D721Med (cell line): Measurements from ENCODE around the gene RSBN1.
"Not testable (repeated sequence)": the region's sequence is repeated elsewhere in the genome, so short reads cannot be mapped to it uniquely, and the experiment has no call there.

Experiments used
- DNase-seq: peaks from one replicate; pipeline ENCODE4 v3.0.0; 2011; ENCODE audit warnings: low spot score; ENCODE audit not compliant: insufficient read length
- FAIRE-seq: peaks from 2 replicates; lab custom pipeline; 2011; peaks lifted over from hg19 to GRCh38; lab: Jason Lieb, UNC
- TF ChIP-seq, protein P1 (sequence below): IDR thresholded peaks from 2 replicates; pipeline ENCODE4 v1.5.1; 2012; ENCODE audit warnings: mild to moderate bottlenecking, control low read depth; ENCODE audit not compliant: insufficient read depth; ENCODE audit errors: missing control alignments

Gene RSBN1

GRCh38 chr1:113742515-113742914 is 69.8 kb downstream of the RSBN1 start:
- TF ChIP-seq, protein P1, sequence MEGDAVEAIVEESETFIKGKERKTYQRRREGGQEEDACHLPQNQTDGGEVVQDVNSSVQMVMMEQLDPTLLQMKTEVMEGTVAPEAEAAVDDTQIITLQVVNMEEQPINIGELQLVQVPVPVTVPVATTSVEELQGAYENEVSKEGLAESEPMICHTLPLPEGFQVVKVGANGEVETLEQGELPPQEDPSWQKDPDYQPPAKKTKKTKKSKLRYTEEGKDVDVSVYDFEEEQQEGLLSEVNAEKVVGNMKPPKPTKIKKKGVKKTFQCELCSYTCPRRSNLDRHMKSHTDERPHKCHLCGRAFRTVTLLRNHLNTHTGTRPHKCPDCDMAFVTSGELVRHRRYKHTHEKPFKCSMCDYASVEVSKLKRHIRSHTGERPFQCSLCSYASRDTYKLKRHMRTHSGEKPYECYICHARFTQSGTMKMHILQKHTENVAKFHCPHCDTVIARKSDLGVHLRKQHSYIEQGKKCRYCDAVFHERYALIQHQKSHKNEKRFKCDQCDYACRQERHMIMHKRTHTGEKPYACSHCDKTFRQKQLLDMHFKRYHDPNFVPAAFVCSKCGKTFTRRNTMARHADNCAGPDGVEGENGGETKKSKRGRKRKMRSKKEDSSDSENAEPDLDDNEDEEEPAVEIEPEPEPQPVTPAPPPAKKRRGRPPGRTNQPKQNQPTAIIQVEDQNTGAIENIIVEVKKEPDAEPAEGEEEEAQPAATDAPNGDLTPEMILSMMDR, result no peak
- FAIRE-seq (no peak), DNase-seq (no peak)

- TF ChIP-seq, protein P1, result no peak
- DNase-seq, result no peak
- no peak for FAIRE-seq
Observed at GRCh38 chr1:113734357-113735055, 77.8 kb downstream of the RSBN1 start.

GRCh38 chr1:113732802-113733201 is 79.5 kb downstream of the RSBN1 start:
- TF ChIP-seq, protein P1, result no peak
- DNase-seq (no peak), FAIRE-seq (no peak)

GRCh38 chr1:113721010-113721409 is 91.3 kb downstream of the RSBN1 start:
- no peak for FAIRE-seq
- DNase-seq, result no peak
- TF ChIP-seq, protein P1, result no peak

DNA sequence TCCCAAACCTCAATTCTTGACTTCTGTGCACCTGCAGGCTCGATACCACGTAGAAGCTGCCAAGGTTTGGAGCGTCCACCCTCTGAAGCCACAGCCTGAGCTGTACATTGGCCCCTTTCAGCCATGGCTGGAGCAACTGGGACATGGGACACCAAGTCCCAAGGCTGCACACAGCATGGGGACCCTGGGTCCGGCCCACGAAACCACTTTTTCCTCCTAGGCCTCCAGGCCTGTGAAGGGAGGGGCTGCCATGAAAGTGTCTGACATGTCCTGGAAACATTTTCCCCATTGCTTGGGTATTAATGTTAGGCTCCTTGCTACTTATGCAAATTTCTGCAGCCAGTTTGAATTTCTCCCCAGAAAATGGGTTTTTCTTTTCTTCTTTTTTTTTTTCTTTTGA is 93.7 kb downstream of the RSBN1 start:
- not testable (repeated sequence) for FAIRE-seq, DNase-seq

DNA sequence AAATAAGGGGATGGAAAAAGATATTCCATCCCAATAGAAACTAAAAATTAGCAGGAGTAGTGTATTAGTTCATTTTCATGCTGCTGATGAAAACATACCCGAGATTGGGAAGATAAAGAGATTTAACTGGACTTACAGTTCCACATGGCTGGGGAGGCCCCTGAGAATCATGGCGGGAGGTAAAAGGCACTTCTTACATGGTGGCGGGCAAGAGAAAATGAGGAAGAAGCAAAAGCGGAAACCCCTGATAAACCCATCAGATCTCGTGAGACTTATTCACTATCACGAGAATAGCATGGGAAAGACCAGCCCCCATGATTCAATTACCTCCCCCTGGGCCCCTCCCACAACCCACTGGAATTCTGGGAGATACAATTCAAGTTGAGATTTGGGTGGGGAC is 94.8 kb downstream of the RSBN1 start:
- not testable (repeated sequence) for DNase-seq, FAIRE-seq

DNA sequence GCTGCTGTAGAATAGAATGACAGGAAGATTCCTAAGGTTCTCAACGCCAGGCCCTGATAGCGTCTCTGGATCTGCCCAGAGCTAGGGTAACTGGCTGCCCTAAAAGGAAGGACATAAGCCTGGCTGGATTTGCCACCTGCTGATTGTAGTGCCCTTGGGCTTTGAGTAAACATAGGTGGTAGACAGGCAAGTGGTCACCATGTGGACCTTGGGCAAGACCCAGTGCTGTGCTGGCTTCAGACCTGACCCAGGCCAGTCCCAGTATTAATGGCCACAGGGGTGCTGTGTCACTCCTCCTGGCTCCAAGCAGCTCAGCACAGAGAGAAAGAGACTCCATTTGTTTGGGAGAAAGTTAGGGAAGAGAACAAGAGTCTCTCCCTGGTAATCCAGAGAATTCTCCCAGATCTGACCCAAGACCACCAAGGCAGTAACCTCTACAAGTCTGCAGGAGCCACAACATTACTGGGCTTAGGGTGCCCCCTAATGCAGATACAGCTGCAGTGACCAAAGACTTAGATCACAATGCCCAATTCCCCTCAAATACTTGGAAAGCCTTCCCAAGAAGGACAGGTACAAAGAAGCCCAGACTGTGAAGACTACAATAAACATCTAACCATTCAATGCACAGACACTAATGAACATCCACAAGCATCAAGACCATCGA is 97.5 kb downstream of the RSBN1 start:
- DNase-seq (no peak), FAIRE-seq (no peak)
- TF ChIP-seq, protein P1, result peak; percentile 5
